HG02840 (cell line): ENCODE results near the gene GSC2.

Source experiments
- ATAC-seq: cut with Tn5 transposase; IDR thresholded peaks from one replicate; pipeline ENCODE4 v1.9.1; 2021; ENCODE audit warnings: mild to moderate bottlenecking, moderate library complexity, moderate number of reproducible peaks; ENCODE audit not compliant: unreplicated experiment, low FRiP score

Gene GSC2

GRCh38 chr22:19122752-19123492 is 27.2 kb downstream of the GSC2 start:
- no peak for ATAC-seq

DNA sequence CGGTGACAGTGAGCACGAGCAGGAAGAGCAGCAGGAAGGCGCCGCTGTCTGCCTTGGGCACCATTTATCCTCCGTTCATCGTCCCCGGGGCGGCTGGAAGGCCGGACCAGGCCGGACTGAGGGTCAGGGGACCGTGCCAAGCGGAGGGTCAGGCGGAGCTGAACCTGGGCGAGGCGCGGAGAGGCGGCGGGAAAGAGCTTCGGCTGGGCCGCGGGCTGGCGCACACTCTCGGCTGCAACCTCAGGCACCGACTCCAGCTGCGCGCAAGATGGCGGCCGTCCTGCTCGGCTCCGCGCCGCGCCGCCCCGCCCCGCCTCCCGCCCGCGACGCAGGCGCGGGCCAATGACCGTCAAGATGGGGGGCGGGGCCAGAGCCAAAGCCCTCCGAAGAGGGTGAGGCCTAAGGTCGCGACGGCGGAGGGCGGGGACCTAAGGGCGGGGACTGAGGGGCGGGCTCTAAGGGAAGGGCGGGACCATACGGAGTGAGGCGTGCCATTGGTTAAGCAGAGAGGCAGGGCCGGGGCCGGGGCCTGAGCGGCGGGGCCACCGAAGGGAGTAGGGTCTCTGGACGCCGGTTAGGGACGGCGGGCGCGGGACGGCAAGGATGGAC is 27.8 kb downstream of the GSC2 start, which contains the start of gene DGCR2:
Gene DGCR2 (minus strand): TSS at position 270 of the 609 bp plus-strand sequence. CDS start 206 bp downstream, at position 64.
- ATAC-seq: peak; percentile 71

DNA sequence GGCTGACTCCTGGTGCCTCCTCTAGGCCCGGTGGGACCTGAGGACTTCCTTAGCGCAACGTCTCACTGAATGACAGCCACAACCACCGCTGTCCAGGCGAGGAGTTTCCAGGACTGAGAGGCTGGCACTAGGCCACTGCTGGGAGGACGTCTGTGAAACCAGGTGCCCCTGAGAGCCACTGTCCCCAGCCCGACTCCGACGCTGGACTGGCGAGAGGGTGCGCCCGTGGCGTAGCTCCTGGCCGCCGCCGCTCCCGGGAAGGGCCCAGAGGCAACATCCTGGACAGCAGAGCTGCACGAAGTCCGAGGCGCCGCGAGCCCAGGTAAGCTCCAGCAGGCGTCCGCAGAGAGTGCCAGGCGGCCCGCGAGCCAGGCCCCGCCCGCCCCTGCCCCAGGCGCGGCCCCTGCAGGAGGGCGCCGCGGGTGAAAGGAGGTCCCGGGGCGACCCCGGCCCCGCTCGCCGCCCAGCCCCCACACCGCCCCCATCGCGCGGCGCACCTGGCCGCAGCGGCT is 28.4 kb downstream of the GSC2 start:
- no peak for ATAC-seq

- ATAC-seq: no peak
Observed at GRCh38 chr22:19120829-19121630, 29.1 kb downstream of the GSC2 start.

GRCh38 chr22:19119949-19120348 is 30.1 kb downstream of the GSC2 start:
- ATAC-seq: no peak

- peak; percentile 30 for ATAC-seq
Observed at GRCh38 chr22:19118329-19118880, 31.7 kb downstream of the GSC2 start.

DNA sequence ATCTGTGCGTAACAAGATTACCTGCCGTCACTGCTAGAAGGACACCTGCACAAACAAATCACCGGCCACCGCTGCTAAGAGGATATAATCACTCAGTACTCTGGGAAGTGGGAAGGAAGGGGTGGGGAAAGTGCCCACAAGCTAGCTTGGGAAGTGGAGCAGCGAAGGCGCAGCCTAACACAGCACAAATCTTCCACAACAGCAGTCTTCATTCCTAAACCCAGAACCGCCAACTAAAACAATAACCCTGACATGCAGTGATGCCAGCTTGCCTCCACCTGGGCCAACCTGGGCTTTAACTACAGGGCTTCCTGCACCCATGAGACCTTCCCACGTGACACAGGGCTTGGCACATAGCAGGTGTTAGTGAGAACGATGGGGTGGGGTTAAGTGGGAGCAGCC is 33.0 kb downstream of the GSC2 start:
- ATAC-seq: no peak

DNA sequence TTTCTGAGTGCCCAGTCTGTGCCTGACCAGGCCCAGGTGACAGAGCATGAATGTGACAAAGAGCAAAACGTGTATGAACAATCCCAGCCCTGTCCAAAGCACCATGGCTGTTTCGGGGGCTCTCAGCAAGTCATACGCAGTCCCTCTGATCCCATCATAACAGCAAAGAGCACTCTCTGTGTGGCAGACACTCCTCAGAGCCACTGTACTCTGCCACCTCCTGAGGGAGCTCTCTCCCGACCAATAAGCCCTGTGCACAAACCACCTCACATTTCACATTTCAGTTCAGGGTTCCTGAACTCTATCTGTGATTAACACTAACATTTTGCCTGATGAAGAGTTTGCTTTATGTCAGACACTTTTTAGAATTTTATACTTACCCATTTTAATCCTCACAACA is 34.5 kb downstream of the GSC2 start:
- ATAC-seq: no peak

GRCh38 chr22:19114984-19115552 is 35.0 kb downstream of the GSC2 start:
- no peak for ATAC-seq

DNA sequence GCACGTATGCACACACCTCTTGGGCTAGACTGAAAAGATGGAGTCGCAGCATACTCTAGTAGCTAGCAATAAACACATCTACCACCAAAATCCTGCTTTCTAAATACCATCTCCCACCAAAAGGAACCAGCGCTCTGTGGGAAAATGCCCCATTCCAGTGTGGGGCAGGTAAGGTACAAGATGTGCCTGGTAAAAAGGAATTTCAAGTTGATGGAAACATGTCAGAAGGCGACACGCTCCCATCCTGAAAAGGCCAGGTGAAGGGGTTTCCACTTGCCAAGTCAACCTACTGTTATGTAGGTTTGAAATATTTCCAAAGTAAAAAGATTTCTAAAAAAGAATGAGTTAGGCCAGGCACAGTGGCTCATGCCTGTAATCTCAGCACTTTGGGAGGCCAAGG is 36.7 kb downstream of the GSC2 start:
- ATAC-seq: no peak

DNA sequence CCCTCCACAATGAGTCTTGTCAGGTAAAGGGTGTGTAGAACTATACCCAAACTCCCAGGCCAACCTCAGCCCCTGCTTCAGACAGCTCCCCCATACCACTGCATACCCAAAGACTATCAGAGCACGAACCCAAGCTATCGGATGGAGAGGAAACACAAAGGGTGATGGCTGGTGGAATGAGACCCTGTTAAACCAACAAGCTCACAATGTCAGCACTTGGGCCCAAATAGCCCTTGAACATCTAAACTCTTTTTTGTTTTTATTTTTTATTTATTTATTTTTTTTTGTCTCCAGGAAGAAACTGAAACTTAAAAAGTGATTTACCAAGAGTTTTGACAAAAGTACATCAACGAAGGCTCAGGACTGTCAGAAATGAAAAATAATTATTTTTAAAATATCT is 38.5 kb downstream of the GSC2 start:
- no peak for ATAC-seq

DNA sequence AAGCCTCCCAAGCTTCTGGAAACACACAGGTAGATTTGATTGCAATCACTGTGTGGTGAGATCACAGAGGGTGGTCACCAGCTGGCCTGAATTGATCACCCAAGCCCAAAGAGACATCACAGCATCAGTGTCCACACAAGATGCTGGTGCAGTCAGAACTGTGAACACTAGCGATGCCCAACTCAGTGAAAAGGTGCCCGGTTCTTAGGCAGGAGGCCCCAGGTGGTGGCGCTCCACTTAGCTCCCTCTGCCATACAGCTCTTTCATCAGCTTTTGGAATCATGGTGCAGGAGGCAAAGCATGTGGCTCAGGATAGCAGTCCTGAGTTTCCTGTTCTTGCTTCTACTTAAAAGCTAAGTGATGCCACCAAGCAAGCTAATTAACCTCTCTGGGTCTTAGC is 39.0 kb downstream of the GSC2 start:
- no peak for ATAC-seq

DNA sequence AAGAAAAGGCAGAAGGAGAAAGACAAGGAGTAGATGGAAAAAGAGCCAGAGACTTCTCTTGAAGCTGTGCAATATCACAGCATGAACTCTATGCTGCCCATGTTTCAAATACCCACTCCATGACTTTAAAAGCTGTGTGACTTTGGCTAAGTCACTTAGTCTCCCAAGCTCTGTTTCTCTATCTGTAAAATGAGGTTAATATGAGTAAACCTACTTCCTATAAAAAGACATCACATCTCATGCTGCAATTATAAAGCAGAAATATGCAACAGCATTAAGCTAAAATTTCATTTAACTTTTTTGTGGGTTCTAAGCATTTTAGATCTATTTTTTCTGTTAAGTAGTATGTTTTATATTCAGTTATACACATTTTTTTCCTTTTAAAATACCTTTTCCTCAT is 39.4 kb downstream of the GSC2 start:
- no peak for ATAC-seq

GRCh38 chr22:19110064-19110458 is 40.0 kb downstream of the GSC2 start:
- no peak for ATAC-seq

DNA sequence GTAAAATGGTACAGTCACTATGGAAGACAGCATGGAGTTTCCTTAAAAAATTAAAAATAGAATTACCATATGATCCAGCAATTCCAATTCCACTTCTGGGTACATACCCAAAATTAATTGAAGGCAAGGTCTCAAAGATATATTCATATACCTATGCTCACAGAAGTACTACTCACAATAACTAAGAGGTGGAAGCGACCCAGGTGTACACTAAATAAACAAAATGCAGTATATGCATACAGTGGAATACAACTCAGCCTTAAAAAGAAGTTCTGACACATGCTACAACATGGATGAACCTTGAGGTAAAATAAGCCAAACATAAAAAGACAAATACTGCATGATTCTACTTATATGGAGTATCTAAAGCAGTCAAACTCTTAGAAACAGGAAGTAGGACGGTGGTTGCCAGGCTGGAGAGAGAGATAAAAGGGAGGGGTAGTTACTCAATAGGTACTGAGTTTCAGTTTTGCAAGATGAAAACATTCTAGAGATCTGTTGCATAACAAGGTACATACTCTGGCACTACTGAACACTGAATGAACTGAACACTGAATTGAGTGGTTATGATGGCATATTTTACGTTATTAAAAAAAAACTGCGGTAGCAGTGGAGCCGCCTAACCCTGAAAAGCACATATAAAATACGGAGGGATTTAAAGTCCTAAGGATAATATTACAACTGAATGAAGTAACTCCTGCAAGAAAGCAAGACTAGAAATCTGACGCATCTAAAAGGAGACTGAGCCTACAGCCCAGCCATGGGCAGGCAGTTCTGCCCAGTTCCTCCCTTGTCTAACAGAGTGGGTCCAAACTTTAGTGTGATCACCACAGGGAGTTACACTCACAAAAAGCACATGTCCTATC is 40.7 kb downstream of the GSC2 start:
- no peak for ATAC-seq

GRCh38 chr22:19108807-19109197 is 41.3 kb downstream of the GSC2 start:
- ATAC-seq: no peak

DNA sequence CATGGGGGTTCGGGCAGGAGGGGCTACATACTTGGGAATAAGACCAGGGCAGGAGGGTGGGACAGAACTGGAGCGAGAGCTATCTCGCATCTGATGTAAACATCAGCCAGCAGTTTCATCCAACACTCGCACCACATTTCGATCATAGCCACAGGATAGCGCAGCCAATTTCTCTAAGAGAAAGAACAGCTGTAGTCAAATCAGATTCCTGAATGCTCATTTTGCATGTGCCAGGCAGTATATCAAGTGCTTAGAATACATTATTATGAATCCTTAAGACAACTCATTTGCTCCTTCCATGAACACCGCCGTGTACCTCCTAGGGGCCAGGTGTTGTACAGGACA is 42.4 kb downstream of the GSC2 start:
- no peak for ATAC-seq

DNA sequence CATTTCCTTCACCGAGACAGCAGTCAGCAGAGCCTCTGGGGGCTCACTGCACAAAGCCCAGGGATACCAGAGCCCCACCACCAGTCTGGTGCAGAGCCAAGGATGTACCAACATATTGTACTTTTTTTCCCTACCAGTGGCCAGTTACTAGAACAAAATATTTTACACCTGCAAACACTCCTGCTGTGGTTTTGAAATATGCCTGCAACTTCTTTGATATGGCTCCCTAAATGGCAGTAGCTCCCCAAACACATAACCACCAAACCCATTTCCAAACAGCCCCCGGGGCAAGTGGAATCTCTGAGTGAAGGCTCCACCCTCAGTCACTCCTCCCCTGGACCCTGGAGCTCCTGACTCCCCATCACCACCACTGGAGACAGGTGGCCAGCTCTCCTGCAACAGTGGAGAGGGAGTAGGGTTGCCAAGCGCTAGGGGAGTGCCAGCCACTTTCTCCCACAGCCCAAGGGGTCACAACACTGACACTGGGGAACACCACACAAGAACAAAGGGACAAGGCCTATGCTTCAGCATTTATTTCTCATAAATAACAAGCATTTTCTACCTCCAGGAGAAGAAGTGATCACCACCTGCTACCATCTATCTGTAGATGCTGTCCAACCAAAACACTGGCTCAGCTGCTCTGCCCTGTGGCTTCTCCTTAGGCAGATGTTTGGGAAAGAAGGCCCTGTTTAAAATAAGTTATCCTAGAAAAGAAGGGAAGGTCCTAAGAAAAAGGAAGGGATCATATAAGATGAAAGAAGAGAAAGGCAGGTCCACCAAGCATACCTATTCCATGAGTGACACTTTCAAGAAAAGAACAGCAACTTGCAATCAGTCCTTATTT is 43.0 kb downstream of the GSC2 start:
- ATAC-seq: no peak
